Nephron progenitor cell (in vitro differentiated cells): ENCODE measurements around the gene ZNF787.

Experiments
- DNase-seq: peaks from one replicate; pipeline ENCODE4 v3.0.0; 2021
- H3K27ac Mint-ChIP-seq: 2 replicates; pipeline ENCODE4 v1.8.0; 2021; ENCODE audit warnings: mild to moderate bottlenecking, moderate library complexity, mixed read lengths
- H3K27me3 Mint-ChIP-seq: 2 replicates; pipeline ENCODE4 v1.8.0; 2021; ENCODE audit warnings: mild to moderate bottlenecking, low read depth, mixed read lengths; ENCODE audit not compliant: poor library complexity
- H3K36me3 Mint-ChIP-seq: 2 replicates; pipeline ENCODE4 v1.8.0; 2021; ENCODE audit warnings: low read depth, mixed read lengths
- H3K4me1 Mint-ChIP-seq: 2 replicates; pipeline ENCODE4 v1.8.0; 2021; ENCODE audit warnings: mixed read lengths
- H3K4me3 Mint-ChIP-seq: 2 replicates; pipeline ENCODE4 v1.8.0; 2021; ENCODE audit warnings: mild to moderate bottlenecking, moderate library complexity, mixed read lengths
- H3K9me3 Mint-ChIP-seq: 2 replicates; pipeline ENCODE4 v1.8.0; 2021; ENCODE audit warnings: mild to moderate bottlenecking, moderate library complexity, mixed read lengths
- TF ChIP-seq, protein P1 (sequence below): fragments of 200-600 bp; sonication (generic); IDR thresholded peaks from 2 replicates; pipeline ENCODE4 v1.5.0; 2021; ENCODE audit warnings: antibody characterized with exemption

The ZNF787 gene

DNA sequence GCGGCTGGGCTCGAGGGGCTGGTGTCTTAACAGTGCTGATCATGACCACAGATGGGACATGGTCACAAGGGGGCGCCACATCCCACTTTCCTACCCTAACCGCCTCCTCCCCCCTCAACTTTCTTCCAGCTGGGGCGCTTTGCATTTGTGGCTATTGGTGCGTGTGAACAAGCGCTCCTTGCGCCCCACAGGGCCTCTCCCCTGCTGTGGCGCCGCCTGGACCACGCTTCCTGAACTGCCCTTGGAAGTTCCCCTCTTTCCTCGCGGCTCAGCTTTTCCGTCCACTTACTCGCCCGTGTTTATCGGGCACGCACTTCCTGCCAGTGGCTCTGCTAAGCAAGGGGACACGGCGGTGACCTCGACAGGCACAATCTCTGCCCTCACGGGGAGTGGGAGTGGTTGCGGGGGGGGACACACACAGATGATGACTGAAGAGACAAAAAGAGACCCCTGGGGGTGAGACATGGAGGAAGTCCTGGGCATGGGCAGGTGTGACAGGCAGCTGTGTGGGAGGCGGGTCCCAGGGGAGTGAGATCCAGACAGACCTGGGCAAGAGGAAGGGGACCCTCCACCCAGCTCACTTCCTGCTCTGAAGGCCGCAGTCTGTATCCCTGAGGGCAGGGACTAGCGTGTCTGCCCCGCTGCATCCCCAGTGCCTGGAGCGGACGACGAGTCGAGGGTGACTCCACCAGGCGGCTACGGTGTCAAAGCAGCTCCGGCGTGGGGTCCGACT lies 40.3 kb downstream of the ZNF787 start:
- Mint-ChIP-seq H3K36me3 (no peaks in the 10 kb centered on the region), H3K27me3 (peaks cover 25% of the 10 kb centered on the region), H3K9me3 (no peaks in the 10 kb centered on the region)

DNA sequence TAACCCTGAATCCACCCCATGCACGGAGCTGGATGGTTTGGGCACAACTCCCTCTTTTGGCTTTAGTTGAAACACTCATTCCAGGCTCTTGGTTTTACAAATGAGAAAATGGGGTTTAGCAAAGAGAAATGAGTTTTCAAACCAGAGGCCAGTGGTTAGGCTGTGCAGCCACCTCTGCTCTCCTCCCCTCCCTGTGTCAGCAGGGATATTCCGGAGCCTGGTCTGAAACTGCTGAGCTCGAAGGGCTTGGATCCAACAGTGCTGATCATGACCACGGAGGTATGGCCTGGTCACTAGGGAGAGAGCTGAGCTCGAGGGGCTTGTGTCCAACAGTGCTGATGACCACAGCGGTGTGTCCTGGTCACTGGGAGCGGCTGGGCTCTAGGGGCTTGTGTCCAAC lies 41.5 kb downstream of the ZNF787 start:
- TF ChIP-seq, protein P1, sequence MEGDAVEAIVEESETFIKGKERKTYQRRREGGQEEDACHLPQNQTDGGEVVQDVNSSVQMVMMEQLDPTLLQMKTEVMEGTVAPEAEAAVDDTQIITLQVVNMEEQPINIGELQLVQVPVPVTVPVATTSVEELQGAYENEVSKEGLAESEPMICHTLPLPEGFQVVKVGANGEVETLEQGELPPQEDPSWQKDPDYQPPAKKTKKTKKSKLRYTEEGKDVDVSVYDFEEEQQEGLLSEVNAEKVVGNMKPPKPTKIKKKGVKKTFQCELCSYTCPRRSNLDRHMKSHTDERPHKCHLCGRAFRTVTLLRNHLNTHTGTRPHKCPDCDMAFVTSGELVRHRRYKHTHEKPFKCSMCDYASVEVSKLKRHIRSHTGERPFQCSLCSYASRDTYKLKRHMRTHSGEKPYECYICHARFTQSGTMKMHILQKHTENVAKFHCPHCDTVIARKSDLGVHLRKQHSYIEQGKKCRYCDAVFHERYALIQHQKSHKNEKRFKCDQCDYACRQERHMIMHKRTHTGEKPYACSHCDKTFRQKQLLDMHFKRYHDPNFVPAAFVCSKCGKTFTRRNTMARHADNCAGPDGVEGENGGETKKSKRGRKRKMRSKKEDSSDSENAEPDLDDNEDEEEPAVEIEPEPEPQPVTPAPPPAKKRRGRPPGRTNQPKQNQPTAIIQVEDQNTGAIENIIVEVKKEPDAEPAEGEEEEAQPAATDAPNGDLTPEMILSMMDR = no peak
- no peak overlapping the region for H3K27ac Mint-ChIP-seq
- H3K9me3 Mint-ChIP-seq = peaks cover 2% of the 10 kb centered on the region
- H3K4me3 Mint-ChIP-seq = no peak overlapping the region
- H3K4me1 Mint-ChIP-seq = peaks cover 12% of the 10 kb centered on the region
- peaks cover 20% of the 10 kb centered on the region for H3K27me3 Mint-ChIP-seq
- no peaks in the 10 kb centered on the region for H3K36me3 Mint-ChIP-seq
- no peak for DNase-seq

More for the DNA sequence above, 40.3 kb downstream of the ZNF787 start:
- Mint-ChIP-seq H3K4me3 (peak overlapping the region; percentile 84), H3K4me1 (peaks cover 25% of the 10 kb centered on the region), H3K27ac (peak overlapping the region; percentile 25)
- peak; percentile 86 for DNase-seq
- TF ChIP-seq, protein P1 = peak; percentile 37

DNA sequence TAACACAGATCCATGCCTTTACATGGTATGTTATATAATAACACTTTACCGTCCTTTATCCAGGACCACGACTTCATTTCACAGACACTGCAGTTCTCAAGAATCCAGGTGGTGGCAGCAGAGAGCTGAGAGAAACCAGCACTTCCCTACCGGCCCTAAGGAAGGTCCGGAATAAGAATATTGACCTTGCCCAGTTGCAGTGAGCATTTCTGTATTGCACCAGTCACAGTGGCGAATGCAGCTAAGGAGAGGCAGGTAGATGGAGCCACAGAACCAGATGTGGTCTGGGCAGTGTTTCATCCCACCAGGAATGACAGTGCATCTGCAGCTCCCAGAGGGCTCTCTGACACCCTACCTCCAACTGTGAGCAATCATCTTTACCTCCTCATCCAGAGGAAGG lies 44.6 kb downstream of the ZNF787 start:
- peak; percentile 71 for DNase-seq
- H3K36me3 Mint-ChIP-seq = no peaks in the 10 kb centered on the region
- no peak overlapping the region for H3K4me3 Mint-ChIP-seq
- peaks cover 12% of the 10 kb centered on the region for H3K9me3 Mint-ChIP-seq
- H3K27ac Mint-ChIP-seq = no peak overlapping the region
- TF ChIP-seq, protein P1 = peak; percentile 71
- H3K27me3 Mint-ChIP-seq = peaks cover 14% of the 10 kb centered on the region
- H3K4me1 Mint-ChIP-seq = peaks cover 9% of the 10 kb centered on the region

DNA sequence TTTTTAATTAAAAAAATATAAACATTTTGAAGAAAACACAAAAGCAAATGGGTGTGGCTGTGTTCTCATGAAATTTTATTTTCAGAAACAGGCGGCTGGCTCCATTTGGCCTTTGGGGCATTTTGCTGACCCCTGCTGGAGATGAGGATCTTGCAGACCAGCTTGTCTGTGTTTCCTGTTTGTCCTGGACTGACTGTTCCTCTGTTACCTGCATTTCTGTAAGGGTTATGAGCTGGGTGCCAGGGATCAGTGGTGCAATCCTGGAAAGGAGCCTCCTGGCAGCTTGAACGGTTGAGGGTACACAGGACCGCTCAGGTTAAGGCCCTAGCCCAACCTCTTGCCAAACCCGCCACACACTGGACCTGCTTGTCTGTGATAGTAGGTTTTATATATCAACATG lies 49.9 kb downstream of the ZNF787 start:
- H3K4me1 Mint-ChIP-seq = no peaks in the 10 kb centered on the region

GRCh38 chr19:56069642-56070041 lies 51.5 kb downstream of the ZNF787 start:
- H3K27ac Mint-ChIP-seq = no peak overlapping the region
- H3K4me3 Mint-ChIP-seq = no peak overlapping the region
- no peaks in the 10 kb centered on the region for H3K4me1 Mint-ChIP-seq
- no peaks in the 10 kb centered on the region for H3K36me3 Mint-ChIP-seq
- peaks cover 18% of the 10 kb centered on the region for H3K9me3 Mint-ChIP-seq
- H3K27me3 Mint-ChIP-seq = peaks cover 29% of the 10 kb centered on the region
- TF ChIP-seq, protein P1 = no peak
- DNase-seq = no peak

More for the DNA sequence above, 49.9 kb downstream of the ZNF787 start:
- H3K27ac Mint-ChIP-seq = no peak overlapping the region
- H3K9me3 Mint-ChIP-seq = peaks cover 15% of the 10 kb centered on the region
- TF ChIP-seq, protein P1 = no peak
- no peaks in the 10 kb centered on the region for H3K36me3 Mint-ChIP-seq
- peaks cover 24% of the 10 kb centered on the region for H3K27me3 Mint-ChIP-seq
- no peak for DNase-seq
- H3K4me3 Mint-ChIP-seq = no peak overlapping the region
